GM21737 (cell line): ENCODE data around the gene ZNRF4.

Source experiments
- ATAC-seq: cut with Tn5 transposase; IDR thresholded peaks from one replicate; pipeline ENCODE4 v1.9.1; 2021; ENCODE audit warnings: mild to moderate bottlenecking, moderate library complexity; ENCODE audit not compliant: unreplicated experiment

Gene ZNRF4

GRCh38 chr19:5501907-5502306 lies 46.7 kb downstream of the ZNRF4 start:
- no peak for ATAC-seq

- ATAC-seq, result no peak
Measured at GRCh38 chr19:5503598-5503997, 48.4 kb downstream of the ZNRF4 start.

GRCh38 chr19:5504114-5504513 lies 48.9 kb downstream of the ZNRF4 start:
- no peak for ATAC-seq
